Measurements from ENCODE around the gene KCNQ1.

Gene KCNQ1

GRCh38 chr11:2821891-2822290 lies 377.1 kb downstream of the KCNQ1 start:
- Histone ChIP-seq H3K27ac (ENCODE audit: insufficient read depth, low read length, poor library complexity, severe bottlenecking) (no peak overlapping the region), H3K36me3 (ENCODE audit: control insufficient read depth, insufficient read depth, low read length) (no peaks in the 10 kb centered on the region), H3K9me3 (ENCODE audit: control insufficient read depth, low read length) (peaks cover 6% of the 10 kb centered on the region), H3K4me1 (ENCODE audit: control insufficient read depth, insufficient read depth, low read length, poor library complexity, severe bottlenecking) (no peaks in the 10 kb centered on the region), H3K27me3 (replicated peaks; ENCODE audit: control insufficient read depth, insufficient read depth, low read length, poor library complexity, severe bottlenecking) (no peaks in the 10 kb centered on the region), H3K4me3 (ENCODE audit: insufficient read depth, low read depth, low read length, poor library complexity, severe bottlenecking) (no peak overlapping the region)
- DNase-seq, result no peak

- Histone ChIP-seq H3K4me3 (ENCODE audit: insufficient read depth, low read depth, low read length, poor library complexity, severe bottlenecking) (no peak overlapping the region), H3K9me3 (ENCODE audit: control insufficient read depth, low read length) (no peaks in the 10 kb centered on the region), H3K36me3 (ENCODE audit: control insufficient read depth, insufficient read depth, low read length) (no peaks in the 10 kb centered on the region), H3K27me3 (replicated peaks; ENCODE audit: control insufficient read depth, insufficient read depth, low read length, poor library complexity, severe bottlenecking) (no peaks in the 10 kb centered on the region), H3K4me1 (ENCODE audit: control insufficient read depth, insufficient read depth, low read length, poor library complexity, severe bottlenecking) (no peaks in the 10 kb centered on the region), H3K27ac (ENCODE audit: insufficient read depth, low read length, poor library complexity, severe bottlenecking) (no peak overlapping the region)
- DNase-seq, result no peak
Observed at GRCh38 chr11:2824851-2825250, 380.0 kb downstream of the KCNQ1 start.

GRCh38 chr11:2825261-2825888 lies 380.6 kb downstream of the KCNQ1 start:
- Histone ChIP-seq H3K4me1 (ENCODE audit: control insufficient read depth, insufficient read depth, low read length, poor library complexity, severe bottlenecking) (no peaks in the 10 kb centered on the region), H3K9me3 (ENCODE audit: control insufficient read depth, low read length) (no peaks in the 10 kb centered on the region), H3K4me3 (ENCODE audit: insufficient read depth, low read depth, low read length, poor library complexity, severe bottlenecking) (no peak overlapping the region), H3K27me3 (replicated peaks; ENCODE audit: control insufficient read depth, insufficient read depth, low read length, poor library complexity, severe bottlenecking) (no peaks in the 10 kb centered on the region), H3K36me3 (ENCODE audit: control insufficient read depth, insufficient read depth, low read length) (no peaks in the 10 kb centered on the region), H3K27ac (ENCODE audit: insufficient read depth, low read length, poor library complexity, severe bottlenecking) (no peak overlapping the region)
- DNase-seq, result no peak

GRCh38 chr11:2825889-2826678 lies 381.3 kb downstream of the KCNQ1 start:
- Histone ChIP-seq H3K4me3 (ENCODE audit: insufficient read depth, low read depth, low read length, poor library complexity, severe bottlenecking) (no peak overlapping the region), H3K4me1 (ENCODE audit: control insufficient read depth, insufficient read depth, low read length, poor library complexity, severe bottlenecking) (no peaks in the 10 kb centered on the region), H3K9me3 (ENCODE audit: control insufficient read depth, low read length) (no peaks in the 10 kb centered on the region), H3K36me3 (ENCODE audit: control insufficient read depth, insufficient read depth, low read length) (no peaks in the 10 kb centered on the region), H3K27me3 (replicated peaks; ENCODE audit: control insufficient read depth, insufficient read depth, low read length, poor library complexity, severe bottlenecking) (no peaks in the 10 kb centered on the region), H3K27ac (ENCODE audit: insufficient read depth, low read length, poor library complexity, severe bottlenecking) (no peak overlapping the region)
- no peak for DNase-seq

- Histone ChIP-seq H3K4me1 (ENCODE audit: control insufficient read depth, insufficient read depth, low read length, poor library complexity, severe bottlenecking) (no peaks in the 10 kb centered on the region), H3K36me3 (ENCODE audit: control insufficient read depth, insufficient read depth, low read length) (no peaks in the 10 kb centered on the region), H3K27me3 (replicated peaks; ENCODE audit: control insufficient read depth, insufficient read depth, low read length, poor library complexity, severe bottlenecking) (no peaks in the 10 kb centered on the region), H3K9me3 (ENCODE audit: control insufficient read depth, low read length) (no peaks in the 10 kb centered on the region), H3K27ac (ENCODE audit: insufficient read depth, low read length, poor library complexity, severe bottlenecking) (no peak overlapping the region), H3K4me3 (ENCODE audit: insufficient read depth, low read depth, low read length, poor library complexity, severe bottlenecking) (no peak overlapping the region)
- DNase-seq, result no peak
Observed at GRCh38 chr11:2826679-2827056, 381.9 kb downstream of the KCNQ1 start.

GRCh38 chr11:2827256-2827655 lies 382.4 kb downstream of the KCNQ1 start:
- Histone ChIP-seq H3K9me3 (ENCODE audit: control insufficient read depth, low read length) (no peaks in the 10 kb centered on the region), H3K4me3 (ENCODE audit: insufficient read depth, low read depth, low read length, poor library complexity, severe bottlenecking) (no peak overlapping the region), H3K4me1 (ENCODE audit: control insufficient read depth, insufficient read depth, low read length, poor library complexity, severe bottlenecking) (no peaks in the 10 kb centered on the region), H3K36me3 (ENCODE audit: control insufficient read depth, insufficient read depth, low read length) (no peaks in the 10 kb centered on the region), H3K27ac (ENCODE audit: insufficient read depth, low read length, poor library complexity, severe bottlenecking) (no peak overlapping the region), H3K27me3 (replicated peaks; ENCODE audit: control insufficient read depth, insufficient read depth, low read length, poor library complexity, severe bottlenecking) (no peaks in the 10 kb centered on the region)
- DNase-seq, result no peak

GRCh38 chr11:2827792-2828191 lies 383.0 kb downstream of the KCNQ1 start:
- Histone ChIP-seq H3K27ac (ENCODE audit: insufficient read depth, low read length, poor library complexity, severe bottlenecking) (no peak overlapping the region), H3K4me3 (ENCODE audit: insufficient read depth, low read depth, low read length, poor library complexity, severe bottlenecking) (no peak overlapping the region), H3K27me3 (replicated peaks; ENCODE audit: control insufficient read depth, insufficient read depth, low read length, poor library complexity, severe bottlenecking) (no peaks in the 10 kb centered on the region), H3K36me3 (ENCODE audit: control insufficient read depth, insufficient read depth, low read length) (no peaks in the 10 kb centered on the region), H3K4me1 (ENCODE audit: control insufficient read depth, insufficient read depth, low read length, poor library complexity, severe bottlenecking) (no peaks in the 10 kb centered on the region), H3K9me3 (ENCODE audit: control insufficient read depth, low read length) (no peaks in the 10 kb centered on the region)
- DNase-seq, result no peak

GRCh38 chr11:2828585-2829330 lies 383.9 kb downstream of the KCNQ1 start:
- Histone ChIP-seq H3K27ac (ENCODE audit: insufficient read depth, low read length, poor library complexity, severe bottlenecking) (no peak overlapping the region), H3K9me3 (ENCODE audit: control insufficient read depth, low read length) (no peaks in the 10 kb centered on the region), H3K27me3 (replicated peaks; ENCODE audit: control insufficient read depth, insufficient read depth, low read length, poor library complexity, severe bottlenecking) (no peaks in the 10 kb centered on the region), H3K4me1 (ENCODE audit: control insufficient read depth, insufficient read depth, low read length, poor library complexity, severe bottlenecking) (no peaks in the 10 kb centered on the region), H3K4me3 (ENCODE audit: insufficient read depth, low read depth, low read length, poor library complexity, severe bottlenecking) (no peak overlapping the region), H3K36me3 (ENCODE audit: control insufficient read depth, insufficient read depth, low read length) (no peaks in the 10 kb centered on the region)
- no peak for DNase-seq

- DNase-seq, result no peak
- no peaks in the 10 kb centered on the region for H3K27me3 ChIP-seq (replicated peaks; ENCODE audit: control insufficient read depth, insufficient read depth, low read length, poor library complexity, severe bottlenecking)
- no peaks in the 10 kb centered on the region for H3K4me1 ChIP-seq (ENCODE audit: control insufficient read depth, insufficient read depth, low read length, poor library complexity, severe bottlenecking)
- no peak overlapping the region for H3K27ac ChIP-seq (ENCODE audit: insufficient read depth, low read length, poor library complexity, severe bottlenecking)
- no peaks in the 10 kb centered on the region for H3K36me3 ChIP-seq (ENCODE audit: control insufficient read depth, insufficient read depth, low read length)
- H3K9me3 ChIP-seq (ENCODE audit: control insufficient read depth, low read length), result no peaks in the 10 kb centered on the region
- no peak overlapping the region for H3K4me3 ChIP-seq (ENCODE audit: insufficient read depth, low read depth, low read length, poor library complexity, severe bottlenecking)
Observed at GRCh38 chr11:2830030-2830812, 385.4 kb downstream of the KCNQ1 start.
